ENCODE results near the gene RALGAPA2.

Gene RALGAPA2

GRCh38 chr20:20454850-20455627, 257.4 kb downstream of the RALGAPA2 start:
- peak; percentile 10 for DNase-seq

DNA sequence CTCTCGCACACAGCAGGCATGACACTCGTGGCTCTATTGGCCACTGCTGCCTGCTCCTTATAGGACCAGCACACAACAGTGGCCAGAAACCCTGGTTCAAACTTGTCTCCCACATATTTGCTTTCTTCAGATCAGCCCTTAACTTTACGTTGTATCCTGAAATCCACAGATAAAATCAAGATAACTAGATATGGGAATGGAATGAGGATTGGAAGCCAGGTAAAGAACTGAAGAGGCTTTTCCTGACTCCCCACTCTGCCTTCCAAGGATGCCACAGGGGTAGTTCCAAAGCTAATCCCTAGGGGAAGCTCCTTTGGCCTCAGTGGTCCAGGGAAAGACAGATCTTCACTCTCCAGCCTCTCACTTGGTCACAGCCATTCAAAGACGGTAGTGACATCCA, 258.1 kb downstream of the RALGAPA2 start:
- no peak for DNase-seq

DNA sequence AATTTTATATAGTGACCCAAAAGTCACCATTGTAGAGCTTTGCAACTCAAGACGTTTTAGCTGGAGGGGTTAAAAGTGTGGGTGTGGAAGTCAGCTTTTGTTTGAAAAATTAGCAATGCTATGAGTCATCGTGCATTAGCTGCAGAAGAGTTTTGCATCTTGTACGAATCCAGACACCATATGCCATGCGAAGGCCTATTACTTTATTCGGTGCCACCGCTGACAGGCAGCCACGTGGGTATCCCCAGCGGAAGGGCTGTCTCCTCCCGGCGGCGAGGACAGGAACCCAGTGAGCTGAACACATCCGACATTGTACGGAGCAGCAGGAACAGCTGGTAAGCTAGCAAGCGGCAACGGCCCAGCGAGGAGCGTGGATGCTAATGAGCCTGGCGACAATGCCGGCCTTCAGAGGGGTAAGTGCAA, 260.2 kb downstream of the RALGAPA2 start:
- no peak for DNase-seq

DNA sequence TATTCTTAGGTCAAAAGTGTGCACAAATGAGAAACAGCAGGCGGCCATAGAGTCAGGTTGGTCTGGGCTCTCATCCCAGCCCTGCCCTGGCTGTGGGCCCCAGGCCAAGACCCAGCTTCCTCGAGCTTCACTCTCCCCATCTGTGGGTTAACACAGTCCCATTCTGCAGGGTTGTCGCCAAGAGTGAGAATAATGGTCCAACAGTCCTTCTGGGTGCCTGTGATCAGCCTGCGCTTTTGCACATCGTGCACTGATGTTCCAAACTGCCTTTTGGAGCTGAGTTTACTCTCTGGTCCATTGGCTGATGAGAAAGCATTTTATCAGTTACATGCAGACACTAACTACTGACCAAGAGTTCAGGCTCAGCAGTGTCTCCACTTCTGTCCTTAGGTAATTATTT, 261.9 kb downstream of the RALGAPA2 start:
- DNase-seq: no peak

- DNase-seq: no peak
Observed at GRCh38 chr20:20448881-20449280, 263.6 kb downstream of the RALGAPA2 start.

DNA sequence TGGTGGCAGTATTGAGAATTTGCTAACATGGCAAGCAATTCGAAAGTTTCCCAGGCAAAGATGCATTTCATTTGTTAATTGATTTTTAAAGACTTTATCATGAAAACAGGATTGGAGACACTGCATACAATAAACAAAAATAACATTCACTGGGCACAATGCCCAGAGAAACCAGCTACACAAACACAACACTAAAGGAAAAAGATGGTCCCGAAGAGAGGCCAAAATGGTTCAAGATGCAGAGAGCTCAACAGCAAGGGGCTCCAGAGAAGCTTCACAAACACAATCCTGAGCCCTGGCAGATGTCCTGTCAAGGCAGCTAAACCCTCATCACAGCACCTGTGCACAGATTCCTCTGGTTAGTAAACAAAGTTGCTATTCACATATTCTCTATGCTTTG, 265.2 kb downstream of the RALGAPA2 start:
- no peak for DNase-seq

DNA sequence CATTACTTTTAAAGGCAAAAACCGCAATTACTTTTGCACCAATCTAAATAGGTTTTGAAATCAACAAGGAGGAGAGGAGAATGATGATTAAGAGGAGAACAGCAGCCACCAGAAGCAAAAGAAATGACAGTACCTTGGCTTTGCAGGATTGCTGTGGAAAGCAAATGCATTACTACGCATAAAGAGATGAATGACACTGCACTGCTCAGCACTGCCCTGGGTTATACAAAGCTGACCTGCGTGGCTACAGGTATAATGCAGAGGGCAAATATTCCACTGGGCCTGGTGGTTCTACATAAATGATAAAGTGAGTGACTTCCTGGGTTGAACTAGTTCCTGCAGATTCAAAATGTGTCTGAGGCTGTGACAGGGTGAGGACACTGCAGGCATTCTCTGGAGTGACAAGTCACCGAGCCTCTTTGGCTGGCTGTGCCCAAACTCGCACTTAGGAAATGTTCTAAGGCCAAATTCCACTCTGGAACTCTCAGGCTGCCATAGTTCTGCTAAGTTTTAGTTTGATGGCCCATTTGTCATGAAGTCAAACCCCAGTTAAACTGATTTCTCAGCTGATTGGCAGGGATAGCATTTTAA, 265.9 kb downstream of the RALGAPA2 start:
- no peak for DNase-seq

DNA sequence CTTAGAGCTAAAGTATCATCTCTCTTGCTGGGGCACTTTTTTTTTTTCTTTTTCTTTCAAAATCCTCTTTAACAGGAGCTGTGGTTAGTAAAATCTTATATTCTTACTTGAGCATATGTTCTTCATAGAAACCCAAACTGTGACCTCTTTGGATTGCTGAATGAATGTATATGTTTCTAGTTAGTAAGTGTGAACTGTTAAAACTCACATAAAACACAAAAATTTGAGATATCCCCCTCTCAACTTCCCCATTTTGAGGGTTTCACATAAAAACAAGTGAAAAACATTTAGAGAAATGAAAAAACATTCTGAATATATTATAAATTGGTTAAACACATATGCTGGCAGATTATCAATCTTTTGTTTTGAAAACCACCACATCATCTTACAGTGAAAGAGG, 266.4 kb downstream of the RALGAPA2 start:
- DNase-seq: no peak

DNA sequence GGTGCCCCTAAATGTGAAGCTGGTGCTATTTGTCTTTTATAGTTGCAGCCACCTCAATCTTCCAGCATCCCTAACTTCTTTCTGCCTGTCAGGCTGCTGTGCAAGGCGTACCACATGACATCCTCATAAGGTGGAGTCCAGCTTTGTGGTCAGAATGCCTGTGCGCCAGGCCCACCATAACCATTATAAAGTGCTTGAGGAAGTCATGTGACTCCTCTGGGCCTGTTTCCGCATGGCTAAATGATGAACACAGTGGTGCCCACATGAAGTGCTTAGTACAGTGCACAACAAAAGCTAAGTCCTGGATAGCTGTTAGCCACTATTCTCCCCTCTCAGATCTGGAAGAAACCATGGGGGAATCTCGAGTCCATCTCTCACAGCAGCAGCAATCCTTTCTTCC, 268.9 kb downstream of the RALGAPA2 start:
- DNase-seq: no peak

GRCh38 chr20:20442466-20442865, 270.0 kb downstream of the RALGAPA2 start:
- DNase-seq: no peak

DNA sequence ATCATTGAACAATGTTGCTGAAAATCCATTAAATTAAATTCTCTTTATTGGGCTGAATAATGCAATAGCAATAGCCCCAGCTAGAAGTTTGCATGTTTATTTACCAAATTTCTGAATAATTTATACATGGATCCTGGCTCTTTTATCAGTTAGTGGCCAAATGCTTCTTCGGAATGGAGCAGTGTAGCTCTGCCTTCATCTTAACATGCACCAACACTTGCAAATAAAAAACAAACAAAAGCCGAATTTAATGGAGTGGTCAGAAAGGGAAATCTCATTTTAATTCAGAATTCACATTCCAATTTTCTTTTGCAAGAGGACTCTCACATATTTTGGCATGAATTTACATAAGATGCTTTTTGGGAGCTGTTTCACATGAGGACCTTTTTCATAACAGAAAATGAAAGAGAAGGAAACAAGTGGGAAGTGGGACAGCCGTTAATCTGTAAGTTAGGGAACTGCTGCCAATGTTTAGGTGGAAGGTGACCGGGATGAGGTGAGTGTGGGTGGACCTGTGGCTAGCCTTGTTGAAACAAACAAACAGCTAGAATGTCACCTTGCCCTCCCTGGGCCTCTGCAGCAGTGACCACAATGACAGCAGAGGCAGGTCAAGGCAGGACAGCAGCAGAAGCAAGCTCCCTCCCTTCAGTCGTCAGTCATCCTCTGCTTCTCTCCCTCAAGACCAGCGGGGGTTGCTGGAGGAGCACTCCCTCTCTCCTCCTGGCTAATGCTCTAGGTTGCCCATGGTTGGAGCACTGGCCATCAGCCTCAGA, 271.4 kb downstream of the RALGAPA2 start:
- DNase-seq: peak; percentile 55

DNA sequence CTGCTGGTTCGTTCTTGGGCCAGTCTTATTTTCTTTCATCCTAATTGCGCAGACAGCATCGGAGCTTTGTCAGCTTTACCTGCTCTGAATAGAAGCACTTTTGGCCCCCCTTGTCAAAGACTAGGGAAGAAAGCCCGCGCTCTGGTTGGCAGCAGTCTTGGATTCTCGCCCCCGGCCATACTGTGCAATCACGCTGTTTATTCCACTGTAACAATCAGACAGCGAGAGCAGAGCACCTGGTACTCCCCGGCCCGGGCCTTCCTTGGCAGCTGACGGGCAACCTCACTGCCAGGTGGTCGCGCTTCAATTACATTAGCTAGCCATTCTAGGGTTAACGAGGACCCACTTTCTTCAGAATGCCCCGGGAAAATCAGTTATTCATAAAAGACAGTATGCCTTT, 272.0 kb downstream of the RALGAPA2 start:
- peak; percentile 86 for DNase-seq

- peak; percentile 46 for DNase-seq
Observed at GRCh38 chr20:20439602-20440190, 272.7 kb downstream of the RALGAPA2 start.

DNA sequence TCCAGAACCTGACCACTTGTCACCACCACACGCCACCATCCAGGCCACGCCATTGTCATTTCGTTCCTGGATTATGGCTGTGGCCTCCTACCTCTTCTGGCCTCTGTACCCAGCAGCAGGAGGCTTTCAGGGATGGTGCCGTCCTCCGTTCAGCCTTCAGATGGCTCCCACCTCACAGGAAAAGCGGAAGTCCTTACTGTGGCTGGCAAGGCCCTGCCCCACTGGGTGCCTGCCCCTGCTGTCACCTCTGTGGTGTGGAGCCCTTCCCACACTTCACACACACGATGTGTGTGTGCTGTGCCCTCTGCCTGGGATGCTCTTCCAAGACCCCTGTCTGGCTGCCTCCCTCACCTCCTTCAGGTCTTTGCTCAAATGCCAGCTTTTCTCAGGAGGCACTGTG, 275.1 kb downstream of the RALGAPA2 start:
- DNase-seq: no peak

DNA sequence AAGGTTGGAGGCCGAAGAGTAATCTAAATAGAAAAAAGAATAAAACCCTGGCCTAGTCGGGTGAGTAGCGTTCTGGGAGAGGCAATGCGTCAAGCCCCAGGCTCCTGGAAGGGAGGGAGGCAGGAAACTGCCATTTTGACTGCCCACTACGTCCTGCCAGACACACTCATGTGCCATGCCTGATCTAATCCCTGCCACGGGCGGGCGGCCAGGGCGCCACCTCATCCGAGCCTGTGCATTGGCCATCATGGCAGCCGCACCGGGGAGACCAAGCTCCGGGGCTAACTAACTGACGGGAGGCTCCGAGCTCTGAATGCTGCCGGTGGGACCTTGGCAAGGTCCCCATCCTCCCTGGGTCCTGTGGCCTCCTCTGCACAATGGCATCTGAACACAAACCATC, 275.8 kb downstream of the RALGAPA2 start:
- DNase-seq: no peak

GRCh38 chr20:20435453-20435852, 277.0 kb downstream of the RALGAPA2 start:
- DNase-seq: no peak

DNA sequence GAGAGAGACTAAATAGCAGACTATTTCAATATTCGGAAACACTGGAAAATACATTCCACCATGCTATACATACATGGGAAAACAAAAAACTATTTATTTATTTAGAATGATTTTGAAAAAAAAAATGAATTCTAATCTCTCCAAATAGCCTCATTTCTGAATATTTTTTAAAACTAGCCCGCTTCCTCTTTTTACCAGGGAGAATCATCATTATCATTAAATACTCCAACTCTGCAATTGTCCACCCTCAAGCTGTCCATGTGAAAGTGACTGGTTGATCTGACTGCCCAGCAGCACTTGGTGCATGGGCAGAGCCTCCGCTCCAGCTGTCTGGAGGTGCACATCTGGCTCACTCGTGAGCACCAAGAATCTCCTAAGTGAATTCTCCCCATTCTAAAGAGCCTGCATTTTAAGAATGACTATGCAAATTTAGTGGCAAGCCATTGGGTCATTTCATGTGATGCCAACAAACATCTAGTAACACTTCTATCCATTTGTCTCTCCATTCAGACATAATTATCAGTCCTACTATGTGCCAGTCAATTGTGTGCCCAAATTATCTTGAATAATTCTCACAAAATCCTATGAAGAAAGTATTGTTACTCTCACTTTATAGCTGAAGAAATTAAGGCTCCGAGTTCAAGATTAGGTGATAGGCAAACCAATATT, 279.7 kb downstream of the RALGAPA2 start:
- no peak for DNase-seq

DNA sequence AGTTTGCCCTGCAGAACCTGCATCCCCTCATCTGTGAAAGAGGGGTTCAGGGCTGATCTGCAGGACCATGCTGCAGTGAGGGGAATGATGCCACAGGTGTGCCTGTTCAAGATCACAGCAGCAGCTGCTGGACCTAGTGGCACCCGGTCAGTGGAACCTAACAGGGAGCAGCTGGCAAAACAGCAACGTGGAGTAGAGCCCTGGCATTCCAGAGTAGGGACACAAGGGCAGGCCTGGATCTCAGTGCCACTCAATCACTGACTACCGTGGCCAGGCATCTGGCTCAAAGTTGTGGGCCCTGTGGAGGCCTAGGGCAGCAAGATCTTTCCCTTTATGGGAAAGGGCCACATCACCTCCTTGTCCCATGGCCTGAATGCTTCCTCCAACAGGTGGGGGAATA, 282.4 kb downstream of the RALGAPA2 start:
- DNase-seq: no peak

DNA sequence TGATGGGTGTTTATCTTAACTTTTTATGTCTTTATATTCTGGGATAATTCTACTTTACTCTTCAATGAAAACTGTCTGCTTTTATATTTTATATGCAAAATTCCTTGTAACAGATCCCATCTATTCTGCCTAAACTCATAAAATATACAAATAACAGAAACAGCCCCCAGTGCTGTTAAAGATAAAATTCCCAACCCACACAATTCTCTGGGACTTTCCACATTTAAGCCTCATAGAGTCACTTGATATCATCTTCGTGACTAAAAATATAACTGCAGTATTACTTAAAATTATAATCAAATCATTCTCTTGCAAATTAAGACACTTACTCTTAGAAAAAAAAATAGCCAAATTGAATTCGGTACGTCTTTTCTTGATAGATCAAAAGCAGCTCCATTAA, 284.4 kb downstream of the RALGAPA2 start:
- DNase-seq: no peak

DNA sequence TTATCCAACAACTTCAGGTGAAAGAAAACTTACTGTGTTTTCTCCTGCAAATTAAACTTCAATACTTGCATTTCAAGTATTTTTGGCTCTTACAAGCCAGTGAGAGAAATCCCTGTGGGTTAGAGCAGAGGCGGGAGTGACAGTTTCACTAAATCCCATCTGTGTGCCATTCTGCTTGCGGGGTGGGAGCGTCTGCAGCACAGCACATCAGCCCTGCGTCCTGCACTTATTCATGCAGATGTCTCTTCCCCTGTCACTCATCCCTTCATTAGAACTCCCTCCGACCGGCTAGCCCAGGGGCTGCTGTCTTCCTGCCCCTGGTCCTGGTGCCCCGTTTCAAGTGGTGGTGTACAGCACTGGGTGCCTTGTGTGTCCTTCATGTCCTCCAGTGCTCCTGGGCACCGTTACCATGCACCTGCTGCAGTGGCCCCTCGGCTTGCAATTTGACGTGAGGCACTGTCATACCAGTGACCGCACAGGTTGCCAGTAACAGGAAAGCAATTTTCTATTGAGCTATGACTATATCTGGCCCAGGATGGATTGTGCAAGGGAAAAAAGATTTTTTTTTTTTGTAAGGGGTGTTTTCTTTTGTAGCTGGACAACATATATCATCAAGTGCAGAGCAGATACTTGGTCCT, 285.1 kb downstream of the RALGAPA2 start:
- DNase-seq: no peak

DNA sequence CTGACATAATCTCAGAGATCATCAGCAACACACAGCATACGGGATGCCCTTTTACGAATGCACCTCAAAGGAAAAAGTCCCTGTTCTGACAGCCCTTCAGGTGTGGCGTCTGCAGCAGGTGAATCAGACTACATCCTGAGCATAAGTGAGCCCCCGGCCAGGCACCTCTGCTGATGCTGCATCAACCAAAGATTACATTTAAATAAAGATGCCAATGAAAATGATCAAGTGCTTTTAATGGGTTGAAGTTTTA, 285.9 kb downstream of the RALGAPA2 start:
- no peak for DNase-seq

DNA sequence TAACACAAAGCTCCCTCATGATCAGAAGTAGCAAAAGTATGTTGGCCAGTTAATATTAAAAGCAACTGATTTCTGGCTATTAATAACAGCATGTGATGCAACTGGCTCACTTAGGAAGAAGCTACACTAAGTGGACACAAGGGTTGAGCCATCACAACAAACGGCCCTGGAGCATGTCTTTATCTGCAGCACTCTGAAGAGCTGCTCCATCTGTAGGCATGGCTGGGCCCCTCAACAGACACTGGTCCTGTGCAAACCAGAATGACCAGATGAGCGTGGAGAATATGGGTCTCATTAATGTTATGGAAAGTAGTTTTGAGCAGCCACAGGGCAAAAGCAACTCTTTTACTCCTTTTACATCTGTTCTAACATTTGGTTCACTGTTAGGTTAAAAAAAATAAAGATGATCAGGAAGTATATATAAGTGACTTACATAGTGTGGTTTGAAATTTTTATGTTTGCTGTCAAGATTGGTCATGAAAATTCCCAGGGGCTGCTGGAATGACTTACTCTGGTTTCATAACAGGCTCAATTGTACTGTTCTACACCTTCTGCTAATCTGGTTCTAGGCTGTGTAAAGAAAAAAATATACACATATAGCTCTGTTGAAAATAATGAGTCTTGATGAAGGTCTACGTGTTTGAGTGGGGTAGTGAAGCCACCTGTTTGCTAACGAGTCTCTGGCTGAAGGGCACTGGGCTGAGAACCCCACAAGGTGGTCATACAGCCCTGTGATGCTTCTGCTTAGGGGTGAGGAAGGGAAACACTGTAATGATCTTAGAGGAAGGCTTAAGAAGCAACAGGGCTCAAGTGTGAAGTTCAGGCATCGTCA, 286.4 kb downstream of the RALGAPA2 start:
- DNase-seq: no peak

All from DMS79 treated with DMSO at 0.1 percent for 48 hours (cell line).